ENCODE measurements around the gene ADAM19. TPM values are rescaled to one million over a fixed set of nuclear protein-coding genes. Genes with fewer than 3 reads are reported as not detected.

Gene ADAM19
- total RNA-seq, 4 donors from 2014 or later: 4.0 to 28.1 (median 15.1) TPM

DNA sequence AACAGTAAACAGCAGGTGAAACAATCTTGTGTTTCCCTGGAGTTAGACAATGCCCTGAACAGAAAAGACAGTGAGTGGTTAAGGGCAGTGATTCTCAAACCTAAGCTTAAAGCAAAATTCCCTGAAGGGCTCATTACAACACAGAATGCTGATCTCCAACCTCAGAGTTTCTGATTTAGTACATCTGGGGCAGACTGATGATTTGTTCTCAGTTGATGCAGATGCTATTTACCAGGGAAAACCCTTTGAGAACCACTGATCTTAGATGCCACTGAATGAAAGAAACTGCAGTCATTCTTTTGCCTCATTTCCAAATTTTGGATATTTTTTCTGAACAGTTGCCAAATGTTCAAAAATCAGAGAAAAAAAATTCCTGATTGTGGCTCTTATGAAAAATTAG, 18.7 kb upstream of the ADAM19 start:
- TF ChIP-seq EP300 (IDR thresholded peaks at IDR 0.05; ENCODE audit: low read depth) (no peak), POLR2A (IDR thresholded peaks at IDR 0.05) (no peak), POLR2AphosphoS5 (IDR thresholded peaks at IDR 0.05) (no peak)
- TF ChIP-seq, protein P1, sequence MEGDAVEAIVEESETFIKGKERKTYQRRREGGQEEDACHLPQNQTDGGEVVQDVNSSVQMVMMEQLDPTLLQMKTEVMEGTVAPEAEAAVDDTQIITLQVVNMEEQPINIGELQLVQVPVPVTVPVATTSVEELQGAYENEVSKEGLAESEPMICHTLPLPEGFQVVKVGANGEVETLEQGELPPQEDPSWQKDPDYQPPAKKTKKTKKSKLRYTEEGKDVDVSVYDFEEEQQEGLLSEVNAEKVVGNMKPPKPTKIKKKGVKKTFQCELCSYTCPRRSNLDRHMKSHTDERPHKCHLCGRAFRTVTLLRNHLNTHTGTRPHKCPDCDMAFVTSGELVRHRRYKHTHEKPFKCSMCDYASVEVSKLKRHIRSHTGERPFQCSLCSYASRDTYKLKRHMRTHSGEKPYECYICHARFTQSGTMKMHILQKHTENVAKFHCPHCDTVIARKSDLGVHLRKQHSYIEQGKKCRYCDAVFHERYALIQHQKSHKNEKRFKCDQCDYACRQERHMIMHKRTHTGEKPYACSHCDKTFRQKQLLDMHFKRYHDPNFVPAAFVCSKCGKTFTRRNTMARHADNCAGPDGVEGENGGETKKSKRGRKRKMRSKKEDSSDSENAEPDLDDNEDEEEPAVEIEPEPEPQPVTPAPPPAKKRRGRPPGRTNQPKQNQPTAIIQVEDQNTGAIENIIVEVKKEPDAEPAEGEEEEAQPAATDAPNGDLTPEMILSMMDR (IDR thresholded peaks at IDR 0.05): no peak
- H3K4me3 ChIP-seq: no peak overlapping the region
- H3K27me3 ChIP-seq: no peaks in the 10 kb centered on the region
- no peak for DNase-seq
- no peaks in the 10 kb centered on the region for H3K9me3 ChIP-seq
- H3K36me3 ChIP-seq: no peaks in the 10 kb centered on the region
- in situ Hi-C loops (cut with MboI; ENCODE audit: low pct_ligation_motif_present in 1 of 4, low pct_unique_long_range_greater_than_20kb in 1 of 4, low sequenced_read_pairs in 3 of 4) (no loop called here), intact Hi-C loops (cut with DNase I; ENCODE audit: low total_unique reads) (no loop called here)
- H3K4me1 ChIP-seq: peaks cover 0 to 27% (median 0%) of the 10 kb centered on the region in 4 donors
- H3K27ac ChIP-seq: no peak overlapping the region

DNA sequence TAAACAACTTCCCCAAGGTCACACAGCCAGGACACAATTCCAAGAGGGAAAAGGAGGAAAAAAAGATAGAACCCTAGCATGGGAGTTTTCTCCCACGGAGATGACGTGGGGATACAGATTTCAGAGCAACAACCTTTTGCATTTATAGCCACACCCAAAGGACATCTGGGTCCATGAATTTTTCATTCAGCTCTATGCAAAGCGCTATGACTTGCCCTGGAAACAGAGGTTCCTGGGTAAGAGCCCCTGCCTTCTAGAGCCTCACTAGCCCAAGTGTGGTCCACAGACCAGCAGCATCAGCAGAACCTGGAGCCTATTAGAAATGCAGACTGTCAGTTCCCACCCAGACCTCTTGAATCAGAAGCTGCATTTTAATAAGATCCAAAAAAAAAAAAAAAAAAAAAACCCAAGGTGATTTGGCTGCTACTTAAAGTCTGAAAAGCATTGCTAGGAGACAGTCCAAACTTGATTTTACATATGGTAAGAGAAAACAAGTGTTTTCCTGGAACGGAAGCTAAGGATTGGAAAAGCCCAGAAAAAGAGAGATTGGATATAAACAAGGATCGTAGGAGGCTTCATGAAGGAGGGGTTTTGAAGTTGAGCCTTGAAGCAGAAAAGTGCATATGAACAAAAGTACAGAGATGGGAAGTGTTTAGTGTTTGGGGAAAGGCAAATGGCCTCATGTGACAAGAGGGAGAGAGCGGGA, 17.6 kb upstream of the ADAM19 start:
- Histone ChIP-seq H3K27me3 (no peaks in the 10 kb centered on the region), H3K36me3 (no peaks in the 10 kb centered on the region), H3K4me1 (peaks cover 0 to 27% (median 0%) of the 10 kb centered on the region in 4 donors), H3K9me3 (no peaks in the 10 kb centered on the region), H3K4me3 (no peak overlapping the region), H3K27ac (peak overlapping the region in 3 of 4 donors; percentile 8 to 58 (median 16))
- TF ChIP-seq EP300 (IDR thresholded peaks at IDR 0.05; ENCODE audit: low read depth): no peak
- TF ChIP-seq POLR2AphosphoS5 (IDR thresholded peaks at IDR 0.05): no peak
- TF ChIP-seq, protein P1 (IDR thresholded peaks at IDR 0.05): no peak
- TF ChIP-seq POLR2A (IDR thresholded peaks at IDR 0.05): no peak
- intact Hi-C loops (cut with DNase I; ENCODE audit: low total_unique reads) (no loop called here), in situ Hi-C loops (cut with MboI; ENCODE audit: low pct_ligation_motif_present in 1 of 4, low pct_unique_long_range_greater_than_20kb in 1 of 4, low sequenced_read_pairs in 3 of 4) (no loop called here)
- no peak for DNase-seq
- whole genome bisulfite sequencing, 2 donors (ENCODE audit: low coverage in 1 of 2): 52 to 68% methylated on average over 5 to 6 of the region's 6 CpGs

DNA sequence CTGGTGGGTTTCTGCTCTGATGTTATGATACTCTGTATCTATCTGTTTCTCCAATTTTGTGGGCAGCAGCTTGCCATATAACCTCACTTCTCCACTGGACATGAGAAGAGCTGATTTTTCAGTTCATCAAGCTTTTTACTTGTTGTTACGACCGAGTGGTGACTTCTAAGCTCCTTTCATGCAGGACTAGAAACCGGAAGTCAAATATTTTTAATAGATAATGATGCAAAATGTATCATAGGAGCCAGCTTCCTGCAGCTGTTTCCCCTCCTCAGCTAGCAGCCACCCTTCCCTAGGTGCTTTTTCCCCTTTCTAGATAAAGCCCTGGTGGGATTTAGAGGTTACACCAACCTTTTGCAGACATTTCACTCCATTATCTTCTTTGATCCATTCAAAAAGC, 17.0 kb upstream of the ADAM19 start:
- H3K9me3 ChIP-seq: no peaks in the 10 kb centered on the region
- TF ChIP-seq, protein P1 (IDR thresholded peaks at IDR 0.05): no peak
- TF ChIP-seq POLR2AphosphoS5 (IDR thresholded peaks at IDR 0.05) (no peak), POLR2A (IDR thresholded peaks at IDR 0.05) (no peak), EP300 (IDR thresholded peaks at IDR 0.05; ENCODE audit: low read depth) (no peak)
- intact Hi-C loops (cut with DNase I; ENCODE audit: low total_unique reads): no loop called here
- no peak for DNase-seq
- H3K27ac ChIP-seq: peak overlapping the region in 3 of 4 donors; percentile 8 to 58 (median 16)
- no peak overlapping the region for H3K4me3 ChIP-seq
- H3K36me3 ChIP-seq: no peaks in the 10 kb centered on the region
- H3K4me1 ChIP-seq: peaks cover 0 to 27% (median 0%) of the 10 kb centered on the region in 4 donors
- WGBS, 2 donors (ENCODE audit: low coverage in 1 of 2): 30 to 60% methylated on average over 2 to 3 of the region's 3 CpGs
- no peaks in the 10 kb centered on the region for H3K27me3 ChIP-seq
- in situ Hi-C loops (cut with MboI; ENCODE audit: low pct_ligation_motif_present in 1 of 4, low pct_unique_long_range_greater_than_20kb in 1 of 4, low sequenced_read_pairs in 3 of 4): no loop called here

DNA sequence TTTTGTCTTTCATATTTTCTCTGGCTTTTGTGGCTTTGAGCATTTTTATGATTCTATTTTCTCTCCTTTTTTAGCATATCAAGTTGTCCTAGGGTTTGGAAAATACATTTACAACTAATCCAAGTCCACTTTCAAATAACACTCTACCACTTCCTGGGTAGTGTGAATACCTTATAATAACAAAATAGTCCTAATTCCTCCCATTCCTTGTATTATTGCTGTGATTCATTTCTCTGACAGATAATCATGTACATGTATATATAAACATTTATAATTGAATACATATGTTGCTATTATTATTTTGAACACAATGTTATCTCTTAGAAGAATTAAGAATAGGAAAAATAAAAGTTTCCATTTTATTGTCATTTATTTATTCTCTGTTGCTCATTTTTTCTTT, 14.9 kb upstream of the ADAM19 start:
- H3K4me3 ChIP-seq: no peak overlapping the region
- intact Hi-C loops (cut with DNase I; ENCODE audit: low total_unique reads) (no loop called here), in situ Hi-C loops (cut with MboI; ENCODE audit: low pct_ligation_motif_present in 1 of 4, low pct_unique_long_range_greater_than_20kb in 1 of 4, low sequenced_read_pairs in 3 of 4) (no loop called here)
- no peaks in the 10 kb centered on the region for H3K36me3 ChIP-seq
- no peak for TF ChIP-seq EP300 (IDR thresholded peaks at IDR 0.05; ENCODE audit: low read depth)
- TF ChIP-seq POLR2AphosphoS5 (IDR thresholded peaks at IDR 0.05): no peak
- peaks cover 0 to 27% (median 0%) of the 10 kb centered on the region in 4 donors for H3K4me1 ChIP-seq
- DNase-seq: no peak
- H3K27me3 ChIP-seq: no peaks in the 10 kb centered on the region
- H3K9me3 ChIP-seq: no peaks in the 10 kb centered on the region
- H3K27ac ChIP-seq: no peak overlapping the region

DNA sequence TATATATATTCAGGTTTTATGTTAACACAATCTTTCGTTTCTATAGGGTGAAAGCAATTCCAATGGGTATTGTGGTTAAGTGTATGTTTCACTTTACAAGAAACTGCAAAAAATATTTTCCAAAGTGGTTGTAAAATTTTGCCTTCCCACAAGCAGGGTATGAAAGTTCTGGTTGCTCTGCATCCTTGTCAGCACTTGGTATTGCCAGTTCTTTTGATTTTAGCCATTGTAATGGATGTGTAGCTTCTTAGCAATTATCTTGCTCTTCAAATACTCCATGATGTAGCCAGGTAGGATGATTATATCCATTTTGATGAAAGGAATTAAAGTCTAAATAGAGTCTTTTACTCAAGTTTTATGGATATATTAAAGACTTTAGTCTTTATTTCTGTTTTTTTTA, 9.1 kb upstream of the ADAM19 start:
- Histone ChIP-seq H3K27me3 (no peaks in the 10 kb centered on the region), H3K4me3 (no peak overlapping the region), H3K36me3 (no peaks in the 10 kb centered on the region), H3K9me3 (no peaks in the 10 kb centered on the region), H3K4me1 (no peaks in the 10 kb centered on the region), H3K27ac (no peak overlapping the region)
- no peak for DNase-seq
- TF ChIP-seq POLR2A (IDR thresholded peaks at IDR 0.05): no peak
- TF ChIP-seq EP300 (IDR thresholded peaks at IDR 0.05; ENCODE audit: low read depth): no peak
- TF ChIP-seq POLR2AphosphoS5 (IDR thresholded peaks at IDR 0.05): no peak
- TF ChIP-seq, protein P1 (IDR thresholded peaks at IDR 0.05): no peak
- in situ Hi-C loops (cut with MboI; ENCODE audit: low pct_ligation_motif_present in 1 of 4, low pct_unique_long_range_greater_than_20kb in 1 of 4, low sequenced_read_pairs in 3 of 4) (no loop called here), intact Hi-C loops (cut with DNase I; ENCODE audit: low total_unique reads) (no loop called here)
- 80 to 82% methylated on average over 1 of the region's 1 CpG for WGBS, 2 donors (ENCODE audit: low coverage in 1 of 2)
